Nephron progenitor cell (in vitro differentiated cells): Measurements from ENCODE around the gene NYNRIN.
"Not testable (repeated sequence)": the region's sequence is repeated elsewhere in the genome, so short reads cannot be mapped to it uniquely, and the experiment has no call there.

Experiments used
- DNase-seq: peaks from one replicate; pipeline ENCODE4 v3.0.0; 2021
- H3K27ac Mint-ChIP-seq: 2 replicates; pipeline ENCODE4 v1.8.0; 2021; ENCODE audit warnings: mild to moderate bottlenecking, moderate library complexity, mixed read lengths
- H3K27me3 Mint-ChIP-seq: 2 replicates; pipeline ENCODE4 v1.8.0; 2021; ENCODE audit warnings: mild to moderate bottlenecking, low read depth, mixed read lengths; ENCODE audit not compliant: poor library complexity
- H3K36me3 Mint-ChIP-seq: 2 replicates; pipeline ENCODE4 v1.8.0; 2021; ENCODE audit warnings: low read depth, mixed read lengths
- H3K4me1 Mint-ChIP-seq: 2 replicates; pipeline ENCODE4 v1.8.0; 2021; ENCODE audit warnings: mixed read lengths
- H3K4me3 Mint-ChIP-seq: 2 replicates; pipeline ENCODE4 v1.8.0; 2021; ENCODE audit warnings: mild to moderate bottlenecking, moderate library complexity, mixed read lengths
- H3K9me3 Mint-ChIP-seq: 2 replicates; pipeline ENCODE4 v1.8.0; 2021; ENCODE audit warnings: mild to moderate bottlenecking, moderate library complexity, mixed read lengths
- CTCF ChIP-seq: fragments of 200-600 bp; sonication (generic); IDR thresholded peaks from 2 replicates; pipeline ENCODE4 v1.5.0; 2021; ENCODE audit warnings: antibody characterized with exemption

Gene NYNRIN

GRCh38 chr14:24368562-24369252 lies 30.1 kb upstream of the NYNRIN start:
- Mint-ChIP-seq H3K27me3 (peaks cover 5% of the 10 kb centered on the region), H3K9me3 (no peaks in the 10 kb centered on the region), H3K4me1 (peaks cover 54% of the 10 kb centered on the region), H3K4me3 (peak overlapping the region; percentile 89), H3K27ac (peak overlapping the region; percentile 54), H3K36me3 (peaks cover 23% of the 10 kb centered on the region)
- DNase-seq = peak; percentile 79
- no peak for TF ChIP-seq CTCF

DNA sequence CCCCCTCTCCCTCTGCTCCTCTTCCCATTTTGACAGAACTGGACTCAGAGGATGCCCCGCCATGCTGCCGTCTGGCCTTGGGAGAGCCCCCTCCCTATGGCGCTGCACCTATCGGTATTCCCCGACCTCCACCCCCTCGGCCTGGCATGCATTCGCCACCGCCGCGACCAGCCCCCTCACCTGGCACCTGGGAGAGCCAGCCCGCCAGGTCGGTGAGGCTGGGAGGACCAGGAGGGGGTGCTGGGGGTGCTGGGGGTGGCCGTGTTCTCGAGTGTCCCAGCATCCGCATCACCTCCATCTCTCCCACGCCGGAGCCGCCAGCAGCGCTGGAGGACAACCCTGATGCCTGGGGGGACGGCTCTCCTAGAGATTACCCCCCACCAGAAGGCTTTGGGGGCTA lies 29.3 kb upstream of the NYNRIN start:
- peaks cover 31% of the 10 kb centered on the region for H3K36me3 Mint-ChIP-seq
- no peak for TF ChIP-seq CTCF
- no peak for DNase-seq
- no peaks in the 10 kb centered on the region for H3K9me3 Mint-ChIP-seq
- H3K27ac Mint-ChIP-seq = peak overlapping the region; percentile 54
- H3K4me1 Mint-ChIP-seq = peaks cover 62% of the 10 kb centered on the region
- peak overlapping the region; percentile 83 for H3K4me3 Mint-ChIP-seq
- H3K27me3 Mint-ChIP-seq = peaks cover 5% of the 10 kb centered on the region

DNA sequence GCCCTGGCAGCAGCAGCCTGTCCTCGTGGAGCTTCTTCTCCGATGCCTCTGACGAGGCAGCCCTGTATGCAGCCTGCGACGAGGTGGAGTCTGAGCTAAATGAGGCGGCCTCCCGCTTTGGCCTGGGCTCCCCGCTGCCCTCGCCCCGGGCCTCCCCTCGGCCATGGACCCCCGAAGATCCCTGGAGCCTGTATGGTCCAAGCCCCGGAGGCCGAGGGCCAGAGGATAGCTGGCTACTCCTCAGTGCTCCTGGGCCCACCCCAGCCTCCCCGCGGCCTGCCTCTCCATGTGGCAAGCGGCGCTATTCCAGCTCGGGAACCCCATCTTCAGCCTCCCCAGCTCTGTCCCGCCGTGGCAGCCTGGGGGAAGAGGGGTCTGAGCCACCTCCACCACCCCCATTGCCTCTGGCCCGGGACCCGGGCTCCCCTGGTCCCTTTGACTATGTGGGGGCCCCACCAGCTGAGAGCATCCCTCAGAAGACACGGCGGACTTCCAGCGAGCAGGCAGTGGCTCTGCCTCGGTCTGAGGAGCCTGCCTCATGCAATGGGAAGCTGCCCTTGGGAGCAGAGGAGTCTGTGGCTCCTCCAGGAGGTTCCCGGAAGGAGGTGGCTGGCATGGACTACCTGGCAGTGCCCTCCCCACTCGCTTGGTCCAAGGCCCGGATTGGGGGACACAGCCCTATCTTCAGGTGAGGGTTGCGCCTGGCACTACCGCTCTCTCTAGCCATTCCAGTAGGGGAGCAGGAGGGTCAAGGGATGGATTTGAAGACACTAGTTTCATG lies 28.7 kb upstream of the NYNRIN start:
- DNase-seq = no peak
- peaks cover 5% of the 10 kb centered on the region for H3K27me3 Mint-ChIP-seq
- peaks cover 67% of the 10 kb centered on the region for H3K4me1 Mint-ChIP-seq
- peaks cover 37% of the 10 kb centered on the region for H3K36me3 Mint-ChIP-seq
- no peak overlapping the region for H3K27ac Mint-ChIP-seq
- no peak overlapping the region for H3K4me3 Mint-ChIP-seq
- no peaks in the 10 kb centered on the region for H3K9me3 Mint-ChIP-seq
- TF ChIP-seq CTCF = no peak

GRCh38 chr14:24370748-24371147 lies 28.1 kb upstream of the NYNRIN start:
- Mint-ChIP-seq H3K9me3 (no peaks in the 10 kb centered on the region), H3K4me1 (peaks cover 67% of the 10 kb centered on the region), H3K4me3 (peak overlapping the region; percentile 20), H3K27me3 (peaks cover 5% of the 10 kb centered on the region), H3K27ac (no peak overlapping the region), H3K36me3 (peaks cover 43% of the 10 kb centered on the region)
- TF ChIP-seq CTCF = no peak
- DNase-seq = no peak

DNA sequence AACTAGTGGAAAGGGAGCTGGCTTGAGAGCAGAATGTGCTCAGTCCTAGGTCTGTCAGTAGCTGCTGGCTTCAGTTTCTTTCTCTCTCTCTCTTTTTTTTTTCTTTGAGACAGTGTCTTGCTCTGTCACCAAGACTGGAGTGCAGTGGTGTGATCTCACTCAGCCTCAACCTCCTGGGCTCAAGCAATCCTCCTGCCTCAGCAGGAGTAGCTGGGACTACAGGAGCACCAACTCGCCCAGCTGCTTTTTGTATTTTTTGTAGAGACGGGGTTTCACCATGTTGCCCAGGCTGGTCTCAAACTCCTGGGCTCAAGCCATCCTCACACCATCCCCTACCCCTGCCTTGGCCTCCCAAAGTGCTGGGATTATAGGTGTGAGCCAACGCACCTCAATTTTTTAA lies 27.2 kb upstream of the NYNRIN start:
- H3K27ac Mint-ChIP-seq = peak overlapping the region; percentile 83
- not testable (repeated sequence) for H3K27me3 Mint-ChIP-seq, DNase-seq, H3K9me3 Mint-ChIP-seq
- H3K4me3 Mint-ChIP-seq = peak overlapping the region; percentile 20
- peaks cover 48% of the 10 kb centered on the region for H3K36me3 Mint-ChIP-seq
- H3K4me1 Mint-ChIP-seq = peaks cover 67% of the 10 kb centered on the region

DNA sequence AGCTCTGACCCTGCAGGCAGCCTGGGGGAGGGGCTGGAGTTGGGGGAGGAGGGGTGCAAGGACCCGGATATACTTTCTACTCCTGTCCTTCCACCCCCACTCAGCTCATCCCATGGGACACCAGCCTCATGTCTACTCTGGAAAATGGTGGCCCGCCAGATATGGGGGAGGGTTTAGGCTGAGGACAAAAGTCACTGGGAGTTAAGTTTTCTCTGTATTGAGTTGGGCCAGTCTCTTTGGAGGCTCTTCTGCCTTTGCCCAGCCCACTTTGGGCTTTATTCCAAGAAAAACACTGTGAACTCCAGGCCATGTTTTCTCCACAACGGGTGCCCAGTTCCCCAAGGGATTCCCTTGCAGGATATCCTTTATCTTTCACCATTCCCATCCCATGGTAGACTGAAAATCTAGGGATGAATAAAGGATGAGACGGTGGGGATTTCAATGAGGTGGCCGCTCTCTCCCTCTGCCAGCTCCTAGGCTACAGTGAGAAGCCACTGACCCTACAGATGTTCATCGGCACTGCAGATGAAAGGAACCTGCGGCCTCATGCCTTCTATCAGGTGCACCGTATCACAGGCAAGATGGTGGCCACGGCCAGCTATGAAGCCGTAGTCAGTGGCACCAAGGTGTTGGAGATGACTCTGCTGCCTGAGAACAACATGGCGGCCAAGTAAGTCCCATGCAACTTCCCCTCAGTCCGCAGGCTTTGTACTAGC lies 25.9 kb upstream of the NYNRIN start:
- TF ChIP-seq CTCF = no peak
- H3K4me1 Mint-ChIP-seq = peaks cover 73% of the 10 kb centered on the region
- no peaks in the 10 kb centered on the region for H3K27me3 Mint-ChIP-seq
- no peak for DNase-seq
- H3K36me3 Mint-ChIP-seq = peaks cover 55% of the 10 kb centered on the region
- H3K4me3 Mint-ChIP-seq = peak overlapping the region; percentile 70
- peak overlapping the region; percentile 83 for H3K27ac Mint-ChIP-seq
- no peaks in the 10 kb centered on the region for H3K9me3 Mint-ChIP-seq
